WTC11 (cell line): Measurements from ENCODE around the gene DNPEP.

Experiments used
- ATF2 ChIP-seq: sonication (generic); formaldehyde crosslinking; IDR thresholded peaks from 2 replicates; pipeline ENCODE4 v1.8.1; 2022; ENCODE audit warnings: low read depth, missing genetic modification reagents, borderline replicate concordance
- CBFB ChIP-seq: sonication (generic); formaldehyde crosslinking; IDR thresholded peaks from 2 replicates; pipeline ENCODE4 v1.8.1; 2022; ENCODE audit warnings: mild to moderate bottlenecking, low read depth, missing genetic modification reagents
- CTCF ChIP-seq: fragments of 200-600 bp; IDR thresholded peaks from 2 replicates; pipeline ENCODE4 v1.8.0; 2022; ENCODE audit warnings: antibody characterized with exemption
- MLX ChIP-seq: sonication (generic); formaldehyde crosslinking; IDR thresholded peaks from 2 replicates; pipeline ENCODE4 v1.8.1; 2023; ENCODE audit warnings: mild to moderate bottlenecking, missing genetic modification reagents, moderate library complexity
- TF ChIP-seq, protein P1 (sequence below): sonication (generic); formaldehyde crosslinking; IDR thresholded peaks from 2 replicates; pipeline ENCODE4 v1.8.1; 2022; ENCODE audit warnings: mild to moderate bottlenecking, moderate library complexity, missing genetic modification reagents
- TF ChIP-seq, protein P2 (sequence below): sonication (generic); formaldehyde crosslinking; conservative IDR thresholded peaks from 2 replicates; pipeline ENCODE4 v1.8.1; 2022; ENCODE audit warnings: mild to moderate bottlenecking, missing genetic modification reagents

GRCh38 chr2:219388121-219388906, 602 bp upstream of the DNPEP start:
- no peak for TF ChIP-seq CBFB (CRISPR knock-in tag)
- no peak for TF ChIP-seq CTCF
- TF ChIP-seq ATF2 (CRISPR knock-in tag): no peak
- TF ChIP-seq, protein P1, sequence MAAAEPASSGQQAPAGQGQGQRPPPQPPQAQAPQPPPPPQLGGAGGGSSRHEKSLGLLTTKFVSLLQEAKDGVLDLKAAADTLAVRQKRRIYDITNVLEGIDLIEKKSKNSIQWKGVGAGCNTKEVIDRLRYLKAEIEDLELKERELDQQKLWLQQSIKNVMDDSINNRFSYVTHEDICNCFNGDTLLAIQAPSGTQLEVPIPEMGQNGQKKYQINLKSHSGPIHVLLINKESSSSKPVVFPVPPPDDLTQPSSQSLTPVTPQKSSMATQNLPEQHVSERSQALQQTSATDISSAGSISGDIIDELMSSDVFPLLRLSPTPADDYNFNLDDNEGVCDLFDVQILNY (CRISPR knock-in tag): no peak
- TF ChIP-seq MLX (CRISPR knock-in tag): no peak
- TF ChIP-seq, protein P2, sequence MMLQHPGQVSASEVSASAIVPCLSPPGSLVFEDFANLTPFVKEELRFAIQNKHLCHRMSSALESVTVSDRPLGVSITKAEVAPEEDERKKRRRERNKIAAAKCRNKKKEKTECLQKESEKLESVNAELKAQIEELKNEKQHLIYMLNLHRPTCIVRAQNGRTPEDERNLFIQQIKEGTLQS (CRISPR knock-in tag): no peak
